Mononuclear cell (primary cell): ENCODE measurements around the gene SSU72. TPM values are rescaled to one million over a fixed set of nuclear protein-coding genes. Genes with fewer than 3 reads are reported as not detected.
"Not testable (repeated sequence)": the region's sequence is repeated elsewhere in the genome, so short reads cannot be mapped to it uniquely, and the experiment has no call there.

Experiments
- H3K27me3 ChIP-seq: 2 replicates; pipeline ENCODE4 v1.6.0; 2011; ENCODE audit warnings: low read length, control low read depth; ENCODE audit not compliant: insufficient read depth
- H3K4me1 ChIP-seq: 2 replicates; pipeline ENCODE4 v1.5.1; 2011; ENCODE audit warnings: mild to moderate bottlenecking, low read length, control low read depth; ENCODE audit not compliant: insufficient read depth
- H3K4me3 ChIP-seq: 2 replicates; pipeline ENCODE4 v1.5.1; 2011; ENCODE audit warnings: mild to moderate bottlenecking, low read length, moderate library complexity
- H3K9me3 ChIP-seq: 2 replicates; pipeline ENCODE4 v1.5.1; 2011; ENCODE audit warnings: low read depth, mild to moderate bottlenecking, control low read depth, low read length
- total RNA-seq: library from RNA; depleted of rRNA; stranded (reverse); fragments of >200 nt; gene quantifications from one replicate; pipeline ENCODE4 v1.2.3, GENCODE V29; 2012

The SSU72 gene
- total RNA-seq, 1 donor = 47.9 TPM

GRCh38 chr1:1526476-1526875, 48.2 kb downstream of the SSU72 start:
- not testable (repeated sequence) for H3K4me1 ChIP-seq, H3K4me3 ChIP-seq, H3K27me3 ChIP-seq, H3K9me3 ChIP-seq

GRCh38 chr1:1524750-1525383, 49.8 kb downstream of the SSU72 start:
- not testable (repeated sequence) for H3K9me3 ChIP-seq

GRCh38 chr1:1523651-1524050, 51.0 kb downstream of the SSU72 start:
- not testable (repeated sequence) for H3K4me1 ChIP-seq, H3K4me3 ChIP-seq, H3K27me3 ChIP-seq

More at GRCh38 chr1:1524750-1525383, 49.8 kb downstream of the SSU72 start:
- not testable (repeated sequence) for H3K4me1 ChIP-seq, H3K4me3 ChIP-seq, H3K27me3 ChIP-seq

GRCh38 chr1:1523226-1523625, 51.4 kb downstream of the SSU72 start:
- H3K9me3 ChIP-seq, H3K27me3 ChIP-seq, H3K4me3 ChIP-seq, H3K4me1 ChIP-seq: not testable (repeated sequence)

More at GRCh38 chr1:1523651-1524050, 51.0 kb downstream of the SSU72 start:
- not testable (repeated sequence) for H3K9me3 ChIP-seq

GRCh38 chr1:1522536-1522935, 52.1 kb downstream of the SSU72 start:
- not testable (repeated sequence) for H3K4me1 ChIP-seq, H3K4me3 ChIP-seq, H3K27me3 ChIP-seq

GRCh38 chr1:1521331-1521730, 53.3 kb downstream of the SSU72 start:
- no peaks in the 10 kb centered on the region for H3K9me3 ChIP-seq
- H3K27me3 ChIP-seq = no peaks in the 10 kb centered on the region
- H3K4me1 ChIP-seq = no peaks in the 10 kb centered on the region
- no peak overlapping the region for H3K4me3 ChIP-seq

More at GRCh38 chr1:1522536-1522935, 52.1 kb downstream of the SSU72 start:
- not testable (repeated sequence) for H3K9me3 ChIP-seq

GRCh38 chr1:1519805-1520505, 54.7 kb downstream of the SSU72 start:
- not testable (repeated sequence) for H3K4me3 ChIP-seq, H3K9me3 ChIP-seq

GRCh38 chr1:1518621-1519007, 56.0 kb downstream of the SSU72 start:
- not testable (repeated sequence) for H3K4me3 ChIP-seq, H3K27me3 ChIP-seq, H3K9me3 ChIP-seq, H3K4me1 ChIP-seq

More at GRCh38 chr1:1519805-1520505, 54.7 kb downstream of the SSU72 start:
- H3K27me3 ChIP-seq, H3K4me1 ChIP-seq: not testable (repeated sequence)

GRCh38 chr1:1517973-1518620, 56.6 kb downstream of the SSU72 start:
- Histone ChIP-seq H3K4me3 (no peak overlapping the region), H3K9me3 (no peaks in the 10 kb centered on the region), H3K4me1 (no peaks in the 10 kb centered on the region), H3K27me3 (no peaks in the 10 kb centered on the region)

GRCh38 chr1:1516923-1517322, 57.7 kb downstream of the SSU72 start:
- H3K4me3 ChIP-seq, H3K9me3 ChIP-seq, H3K4me1 ChIP-seq, H3K27me3 ChIP-seq: not testable (repeated sequence)

GRCh38 chr1:1514376-1514775, 60.3 kb downstream of the SSU72 start:
- H3K27me3 ChIP-seq = not testable (repeated sequence)

GRCh38 chr1:1513675-1514074, 61.0 kb downstream of the SSU72 start:
- H3K4me1 ChIP-seq, H3K27me3 ChIP-seq, H3K9me3 ChIP-seq, H3K4me3 ChIP-seq: not testable (repeated sequence)

More at GRCh38 chr1:1514376-1514775, 60.3 kb downstream of the SSU72 start:
- H3K9me3 ChIP-seq, H3K4me1 ChIP-seq, H3K4me3 ChIP-seq: not testable (repeated sequence)

- H3K4me3 ChIP-seq, H3K27me3 ChIP-seq, H3K9me3 ChIP-seq, H3K4me1 ChIP-seq: not testable (repeated sequence)
Measured at GRCh38 chr1:1512425-1512824, 62.2 kb downstream of the SSU72 start.

- Histone ChIP-seq H3K4me3 (peak within 1 kb of the TSS; percentile 80), H3K27me3 (no peaks in the 10 kb centered on the region), H3K9me3 (no peaks in the 10 kb centered on the region), H3K4me1 (peaks cover 9% of the 10 kb centered on the region)
Measured at GRCh38 chr1:1511533-1512285, 63.0 kb downstream of the SSU72 start, which contains the start of gene ATAD3A. Gene ATAD3A (plus strand): TSS chr1:1512162. CDS start chr1:1512269, 107 bp downstream.

- Histone ChIP-seq H3K4me1 (peaks cover 9% of the 10 kb centered on the region), H3K4me3 (peak overlapping the region; percentile 80), H3K27me3 (no peaks in the 10 kb centered on the region), H3K9me3 (no peaks in the 10 kb centered on the region)
Measured at GRCh38 chr1:1510912-1511532, 63.6 kb downstream of the SSU72 start.
